Measurements from ENCODE around the gene A3GALT2.

- TF ChIP-seq YY1 (IDR thresholded peaks at IDR 0.05) (no peak), CTCF (IDR thresholded peaks at IDR 0.05; ENCODE audit: low read depth, low read length, missing input control) (no peak), GABPA (IDR thresholded peaks at IDR 0.05 in 1 of 2, conservative IDR thresholded peaks at IDR 0.05 in 1 of 2) (no peak), SP1 (IDR thresholded peaks at IDR 0.05) (peak; percentile 42), MAX (IDR thresholded peaks at IDR 0.05) (no peak)
- TF ChIP-seq, protein P1, sequence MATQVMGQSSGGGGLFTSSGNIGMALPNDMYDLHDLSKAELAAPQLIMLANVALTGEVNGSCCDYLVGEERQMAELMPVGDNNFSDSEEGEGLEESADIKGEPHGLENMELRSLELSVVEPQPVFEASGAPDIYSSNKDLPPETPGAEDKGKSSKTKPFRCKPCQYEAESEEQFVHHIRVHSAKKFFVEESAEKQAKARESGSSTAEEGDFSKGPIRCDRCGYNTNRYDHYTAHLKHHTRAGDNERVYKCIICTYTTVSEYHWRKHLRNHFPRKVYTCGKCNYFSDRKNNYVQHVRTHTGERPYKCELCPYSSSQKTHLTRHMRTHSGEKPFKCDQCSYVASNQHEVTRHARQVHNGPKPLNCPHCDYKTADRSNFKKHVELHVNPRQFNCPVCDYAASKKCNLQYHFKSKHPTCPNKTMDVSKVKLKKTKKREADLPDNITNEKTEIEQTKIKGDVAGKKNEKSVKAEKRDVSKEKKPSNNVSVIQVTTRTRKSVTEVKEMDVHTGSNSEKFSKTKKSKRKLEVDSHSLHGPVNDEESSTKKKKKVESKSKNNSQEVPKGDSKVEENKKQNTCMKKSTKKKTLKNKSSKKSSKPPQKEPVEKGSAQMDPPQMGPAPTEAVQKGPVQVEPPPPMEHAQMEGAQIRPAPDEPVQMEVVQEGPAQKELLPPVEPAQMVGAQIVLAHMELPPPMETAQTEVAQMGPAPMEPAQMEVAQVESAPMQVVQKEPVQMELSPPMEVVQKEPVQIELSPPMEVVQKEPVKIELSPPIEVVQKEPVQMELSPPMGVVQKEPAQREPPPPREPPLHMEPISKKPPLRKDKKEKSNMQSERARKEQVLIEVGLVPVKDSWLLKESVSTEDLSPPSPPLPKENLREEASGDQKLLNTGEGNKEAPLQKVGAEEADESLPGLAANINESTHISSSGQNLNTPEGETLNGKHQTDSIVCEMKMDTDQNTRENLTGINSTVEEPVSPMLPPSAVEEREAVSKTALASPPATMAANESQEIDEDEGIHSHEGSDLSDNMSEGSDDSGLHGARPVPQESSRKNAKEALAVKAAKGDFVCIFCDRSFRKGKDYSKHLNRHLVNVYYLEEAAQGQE (IDR thresholded peaks at IDR 0.05), result no peak
These were observed 62.9 kb downstream of the A3GALT2 start for GRCh38 chr1:33257772-33258712.
